Mesenchymal stem cell (in vitro differentiated cells and primary cell): ENCODE measurements around the gene CERS3. TPM values are rescaled to one million over a fixed set of nuclear protein-coding genes. Genes with fewer than 3 reads are reported as not detected.
A peak's percentile ranks its signal among the peaks of the same experiment; 100 is the strongest.

Experiments used
- DNase-seq: peaks from one replicate; pipeline ENCODE4 v3.0.0-alpha.2; 2013
- H2AFZ ChIP-seq: one replicate; pipeline ENCODE4 v1.6.1; 2013; ENCODE audit warnings: low read depth, mild to moderate bottlenecking, control low read depth, inconsistent platforms, low read length, moderate library complexity
- H2AK5ac ChIP-seq: 2 replicates; pipeline ENCODE4 v1.6.1; 2013; ENCODE audit warnings: low read length, moderate library complexity, mild to moderate bottlenecking, inconsistent platforms; ENCODE audit not compliant: severe bottlenecking
- H2BK120ac ChIP-seq: one replicate; pipeline ENCODE4 v1.6.1; 2013; ENCODE audit warnings: low read depth, mild to moderate bottlenecking, inconsistent platforms, low read length, moderate library complexity
- H2BK12ac ChIP-seq, 2 experiments: one replicate each; pipeline ENCODE4 v1.6.1; 2013; ENCODE audit warnings: inconsistent platforms in 2 of 2, low read length in 2 of 2, mild to moderate bottlenecking in 2 of 2, moderate library complexity in 2 of 2, control low read depth in 1 of 2
- H2BK15ac ChIP-seq: one replicate; pipeline ENCODE4 v1.6.1; 2013; ENCODE audit warnings: mild to moderate bottlenecking, low read depth, inconsistent platforms; ENCODE audit not compliant: poor library complexity, severe bottlenecking
- H2BK5ac ChIP-seq: 2 replicates; pipeline ENCODE4 v1.6.1; 2013; ENCODE audit warnings: low read depth, mild to moderate bottlenecking, low read length, control low read depth, inconsistent platforms; ENCODE audit not compliant: poor library complexity, severe bottlenecking
- H3K14ac ChIP-seq, 2 experiments: one replicate each; pipeline ENCODE4 v1.6.1; 2013; ENCODE audit warnings: inconsistent platforms in 2 of 2, low read length in 2 of 2, control low read depth in 1 of 2, mild to moderate bottlenecking in 1 of 2, moderate library complexity in 1 of 2
- H3K18ac ChIP-seq, 2 experiments: one replicate each; pipeline ENCODE4 v1.6.1; 2013; ENCODE audit warnings: inconsistent platforms in 2 of 2, low read length in 2 of 2, control low read depth in 1 of 2, low read depth in 1 of 2, mild to moderate bottlenecking in 1 of 2
- H3K23ac ChIP-seq, 2 experiments: one replicate each; pipeline ENCODE4 v1.6.1; 2013; ENCODE audit warnings: inconsistent platforms in 2 of 2, low read length in 2 of 2, mild to moderate bottlenecking in 2 of 2, moderate library complexity in 2 of 2, control low read depth in 1 of 2
- H3K27ac ChIP-seq: 2 replicates; pipeline ENCODE4 v1.5.1; 2013; ENCODE audit warnings: mild to moderate bottlenecking, moderate library complexity, low read length, control low read depth, inconsistent platforms; ENCODE audit not compliant: poor library complexity, severe bottlenecking
- H3K27me3 ChIP-seq, 2 experiments: 2 replicates each; pipeline versions ENCODE4 v1.6.1 to v1.7.0; 2013; ENCODE audit warnings: low read length in 2 of 2, mild to moderate bottlenecking in 2 of 2, moderate library complexity in 2 of 2, control low read depth in 1 of 2, inconsistent platforms in 1 of 2; ENCODE audit not compliant: control insufficient read depth in 1 of 2, insufficient read depth in 1 of 2
- H3K36me3 ChIP-seq, 2 experiments: 2 replicates each; pipeline versions ENCODE4 v1.6.1 to v1.7.0; 2013; ENCODE audit warnings: low read length in 2 of 2, control low read depth in 1 of 2, inconsistent platforms in 1 of 2, low read depth in 1 of 2, mild to moderate bottlenecking in 1 of 2; ENCODE audit not compliant: insufficient read depth in 2 of 2, control insufficient read depth in 1 of 2
- H3K4ac ChIP-seq, 2 experiments: one replicate each; pipeline ENCODE4 v1.6.1; 2013; ENCODE audit warnings: inconsistent platforms in 2 of 2, low read length in 2 of 2, mild to moderate bottlenecking in 2 of 2, moderate library complexity in 2 of 2, control low read depth in 1 of 2, low read depth in 1 of 2
- H3K4me1 ChIP-seq: 2 replicates; pipeline ENCODE4 v1.6.1; 2013; ENCODE audit warnings: low read depth, low read length, control low read depth; ENCODE audit not compliant: control insufficient read depth, insufficient read depth
- H3K4me2 ChIP-seq: 2 replicates; pipeline ENCODE4 v1.6.1; 2013; ENCODE audit warnings: low read length, mild to moderate bottlenecking, inconsistent platforms; ENCODE audit not compliant: poor library complexity, severe bottlenecking
- H3K4me3 ChIP-seq, 2 experiments: 2 replicates each; pipeline versions ENCODE4 v1.5.1 to v1.7.0; 2013; ENCODE audit warnings: low read length in 2 of 2, mild to moderate bottlenecking in 2 of 2, control low read depth in 1 of 2, low read depth in 1 of 2; ENCODE audit not compliant: insufficient read depth in 1 of 2
- H3K79me1 ChIP-seq: replicated peaks from 2 replicates; pipeline ENCODE4 v1.6.1; 2013; ENCODE audit warnings: mild to moderate bottlenecking, control low read depth, low read length, inconsistent platforms; ENCODE audit not compliant: poor library complexity, severe bottlenecking
- H3K9ac ChIP-seq: 2 replicates; pipeline ENCODE4 v1.7.0; 2013; ENCODE audit warnings: mild to moderate bottlenecking, low read length, moderate library complexity
- H3K9me3 ChIP-seq: 2 replicates; pipeline ENCODE4 v1.7.0; 2013; ENCODE audit warnings: mild to moderate bottlenecking, low read length; ENCODE audit not compliant: control insufficient read depth
- H4K8ac ChIP-seq: one replicate; pipeline ENCODE4 v1.6.1; 2013; ENCODE audit warnings: inconsistent platforms, mild to moderate bottlenecking, low read length, moderate library complexity
- H4K91ac ChIP-seq: one replicate; pipeline ENCODE4 v1.6.1; 2013; ENCODE audit warnings: mild to moderate bottlenecking, low read length, inconsistent platforms
- WGBS: methylation state at CpG from one replicate; pipeline ENCODE4 v1.1.7; 2013; ENCODE audit warnings: mixed read lengths; 5-methylcytosine and 5-hydroxymethylcytosine counted together
- small RNA-seq: library from polyadenylated mRNA; stranded (forward); fragments of <200 nt; extraction: miRNeasy Mini kit (QIAGEN cat#:217004); gene quantifications from one replicate; pipeline ENCODE3, GENCODE V24; 2013; ENCODE audit warnings: low read depth

The CERS3 gene

GRCh38 chr15:100353449-100353848 is 175.3 kb downstream of the CERS3 start:
- Histone ChIP-seq H3K23ac (no peak overlapping the region), H3K4me3 (no peak overlapping the region), H3K4me1 (peaks cover 6% of the 10 kb centered on the region), H2BK15ac (no peak overlapping the region), H2BK120ac (no peak overlapping the region), H3K4ac (no peak overlapping the region), H3K27me3 (no peaks in the 10 kb centered on the region), H3K79me1 (no peaks in the 10 kb centered on the region), H3K18ac (no peak overlapping the region), H3K36me3 (no peaks in the 10 kb centered on the region), H2AFZ (no peak overlapping the region), H3K9me3 (no peaks in the 10 kb centered on the region), H3K4me2 (no peak overlapping the region), H2BK5ac (no peak overlapping the region), H3K14ac (no peak overlapping the region), H3K27ac (no peak overlapping the region), H2BK12ac (no peak overlapping the region), H3K9ac (no peak overlapping the region), H2AK5ac (no peak overlapping the region), H4K91ac (no peak overlapping the region), H4K8ac (no peak overlapping the region)
- 100% methylated on average over 2 of the region's 3 CpGs for WGBS
- DNase-seq = no peak

GRCh38 chr15:100350434-100351226 is 178.1 kb downstream of the CERS3 start:
- H3K4me3 ChIP-seq = peak overlapping the region in 1 of 2 experiments; percentile 86
- H3K4me2 ChIP-seq = no peak overlapping the region
- H2BK15ac ChIP-seq = no peak overlapping the region
- peaks cover 6% of the 10 kb centered on the region for H3K4me1 ChIP-seq
- no peak overlapping the region for H2BK120ac ChIP-seq
- H3K27me3 ChIP-seq = peaks cover 0 to 6% of the 10 kb centered on the region in 2 experiments
- no peaks in the 10 kb centered on the region for H3K79me1 ChIP-seq
- H3K9ac ChIP-seq = peak overlapping the region; percentile 94
- no peaks in the 10 kb centered on the region for H3K9me3 ChIP-seq
- no peak overlapping the region for H3K14ac ChIP-seq
- no peak overlapping the region for H2AK5ac ChIP-seq
- no peak overlapping the region for H2AFZ ChIP-seq
- no peak overlapping the region for H4K91ac ChIP-seq
- no peak overlapping the region for H2BK5ac ChIP-seq
- no peak overlapping the region for H2BK12ac ChIP-seq
- WGBS = 59% methylated on average over 18 of the region's 19 CpGs
- DNase-seq = peak; percentile 15
- no peak overlapping the region for H4K8ac ChIP-seq
- no peak overlapping the region for H3K18ac ChIP-seq
- no peak overlapping the region for H3K23ac ChIP-seq
- no peak overlapping the region for H3K4ac ChIP-seq
- H3K27ac ChIP-seq = no peak overlapping the region
- H3K36me3 ChIP-seq = no peaks in the 10 kb centered on the region

Small RNA genes lying within 50 kb of the gene (small RNA-seq; reads per million reads assigned to genes)
- not detected for gene RNU6-181P
- not detected for gene RNU6-322P
